Measurements from ENCODE around the gene PCGF5. TPM values are rescaled to one million over a fixed set of nuclear protein-coding genes. Genes with fewer than 3 reads are reported as not detected.
"Not testable (repeated sequence)": the region's sequence is repeated elsewhere in the genome, so short reads cannot be mapped to it uniquely, and the experiment has no call there.

The PCGF5 gene
- total and polyA plus RNA-seq, 8 donors: 12.7 to 23.2 (median 15.9) TPM

DNA sequence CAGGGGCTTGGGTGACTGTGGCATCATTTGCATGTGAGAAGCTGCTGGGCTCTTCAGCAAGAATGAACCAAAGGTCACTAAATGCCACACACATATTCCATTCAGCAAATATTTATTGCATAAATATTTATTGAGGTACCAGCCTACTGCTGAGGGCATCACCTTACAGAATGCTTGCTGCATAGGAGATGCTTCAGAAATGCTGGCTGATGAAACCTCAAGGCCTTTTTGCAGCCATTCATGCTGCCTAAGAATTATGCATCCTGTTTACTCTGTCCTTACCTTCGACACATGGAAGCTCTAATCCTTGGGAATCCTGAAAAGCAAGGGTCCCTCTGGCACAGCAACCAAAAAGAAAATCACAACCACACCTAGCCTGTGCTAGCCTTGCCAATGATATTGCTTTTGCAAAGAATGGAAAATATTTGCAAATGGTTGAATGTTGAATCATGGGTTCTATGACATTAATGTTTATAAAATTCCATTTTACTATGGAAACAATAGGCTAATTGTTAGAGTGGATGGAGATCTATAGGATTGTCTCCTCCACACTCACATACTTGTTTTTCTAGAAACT is 79.6 kb downstream of the PCGF5 start:
- Histone ChIP-seq H3K4me1 (no peaks in the 10 kb centered on the region), H3K27me3 (no peaks in the 10 kb centered on the region), H3K27ac (no peak overlapping the region), H3K4me3 (no peak overlapping the region), H3K36me3 (no peaks in the 10 kb centered on the region), H3K9me3 (no peaks in the 10 kb centered on the region)
- intact Hi-C loops (cut with DNase I): no loop called here
- TF ChIP-seq, protein P1, sequence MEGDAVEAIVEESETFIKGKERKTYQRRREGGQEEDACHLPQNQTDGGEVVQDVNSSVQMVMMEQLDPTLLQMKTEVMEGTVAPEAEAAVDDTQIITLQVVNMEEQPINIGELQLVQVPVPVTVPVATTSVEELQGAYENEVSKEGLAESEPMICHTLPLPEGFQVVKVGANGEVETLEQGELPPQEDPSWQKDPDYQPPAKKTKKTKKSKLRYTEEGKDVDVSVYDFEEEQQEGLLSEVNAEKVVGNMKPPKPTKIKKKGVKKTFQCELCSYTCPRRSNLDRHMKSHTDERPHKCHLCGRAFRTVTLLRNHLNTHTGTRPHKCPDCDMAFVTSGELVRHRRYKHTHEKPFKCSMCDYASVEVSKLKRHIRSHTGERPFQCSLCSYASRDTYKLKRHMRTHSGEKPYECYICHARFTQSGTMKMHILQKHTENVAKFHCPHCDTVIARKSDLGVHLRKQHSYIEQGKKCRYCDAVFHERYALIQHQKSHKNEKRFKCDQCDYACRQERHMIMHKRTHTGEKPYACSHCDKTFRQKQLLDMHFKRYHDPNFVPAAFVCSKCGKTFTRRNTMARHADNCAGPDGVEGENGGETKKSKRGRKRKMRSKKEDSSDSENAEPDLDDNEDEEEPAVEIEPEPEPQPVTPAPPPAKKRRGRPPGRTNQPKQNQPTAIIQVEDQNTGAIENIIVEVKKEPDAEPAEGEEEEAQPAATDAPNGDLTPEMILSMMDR (IDR thresholded peaks at IDR 0.05): no peak
- FAIRE-seq (no peak), ATAC-seq (no peak), DNase-seq (no peak)
- WGBS, 2 donors: 78 to 81% methylated on average over 1 of the region's 1 CpG

DNA sequence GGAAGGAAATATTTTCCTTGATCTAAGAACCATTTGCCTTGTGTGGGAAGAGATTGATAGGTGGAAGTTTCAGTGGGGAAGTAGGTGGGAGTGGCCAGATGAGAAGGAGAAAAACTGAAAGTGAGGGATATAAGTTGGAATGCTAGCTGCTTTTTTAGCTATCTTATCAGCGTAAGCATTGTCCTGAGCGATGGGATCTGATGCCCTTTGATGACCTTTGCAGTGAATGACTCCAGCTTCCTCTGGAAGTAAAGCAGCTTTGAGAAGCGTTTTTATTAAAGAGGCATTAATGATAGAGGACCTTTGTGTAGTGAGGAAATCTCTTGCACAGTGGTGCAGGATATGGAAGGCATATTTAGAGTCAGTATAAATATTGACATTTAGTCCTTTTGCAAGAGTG is 82.5 kb downstream of the PCGF5 start:
- not testable (repeated sequence) for FAIRE-seq

DNA sequence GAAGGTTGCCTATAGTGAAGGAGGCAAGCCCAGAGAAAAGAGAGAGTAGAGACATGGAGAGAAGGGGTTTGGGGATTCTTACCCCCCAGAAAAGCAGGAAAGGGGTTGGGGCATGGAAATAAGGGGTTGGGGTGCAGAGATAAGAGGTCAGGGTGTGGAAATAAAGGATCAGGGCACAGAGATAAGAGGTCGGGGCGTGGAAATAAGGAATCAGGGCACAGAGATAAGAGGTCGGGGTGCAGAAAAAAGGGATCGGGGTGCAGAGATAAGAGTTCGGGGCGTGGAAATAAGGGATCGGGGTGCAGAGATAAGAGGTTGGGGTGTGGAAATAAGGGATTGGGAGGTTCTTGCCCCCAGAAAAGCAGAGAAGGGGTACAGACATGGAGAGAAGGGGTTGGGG is 85.5 kb downstream of the PCGF5 start:
- DNase-seq; H3K4me3 ChIP-seq; H3K36me3 ChIP-seq; intact Hi-C loops (cut with DNase I); FAIRE-seq; H3K9me3 ChIP-seq; ATAC-seq; H3K27me3 ChIP-seq; H3K27ac ChIP-seq; H3K4me1 ChIP-seq: not testable (repeated sequence)
- 55 to 72% methylated on average over 7 of the region's 7 CpGs for WGBS, 2 donors

More for the DNA sequence above, 82.5 kb downstream of the PCGF5 start:
- WGBS, 2 donors: 70% methylated on average over 3 of the region's 3 CpGs
- DNase-seq; H3K27me3 ChIP-seq; H3K36me3 ChIP-seq; intact Hi-C loops (cut with DNase I); H3K9me3 ChIP-seq; H3K4me1 ChIP-seq; H3K27ac ChIP-seq; H3K4me3 ChIP-seq; ATAC-seq: not testable (repeated sequence)

DNA sequence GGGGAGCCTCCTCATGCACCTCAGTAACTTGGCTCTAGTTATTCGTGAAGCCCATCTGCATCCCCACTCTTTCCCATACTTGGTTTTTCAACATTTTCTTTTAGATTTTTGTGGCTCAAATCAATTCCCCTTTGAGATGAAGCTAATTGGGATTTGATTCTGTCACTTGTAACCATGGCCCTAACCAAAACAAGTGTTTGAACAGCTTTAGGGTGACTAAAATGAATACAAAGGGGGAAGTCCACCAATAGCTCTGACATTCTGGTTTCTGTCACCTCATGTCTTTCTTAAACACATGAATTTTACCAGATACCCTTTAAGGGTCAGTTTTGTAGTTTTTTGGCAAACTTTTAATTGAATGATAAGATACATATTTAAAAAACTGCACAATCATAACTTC is 87.0 kb downstream of the PCGF5 start:
- no peak for FAIRE-seq
- WGBS, 2 donors: 82 to 88% methylated on average over 1 of the region's 1 CpG

DNA sequence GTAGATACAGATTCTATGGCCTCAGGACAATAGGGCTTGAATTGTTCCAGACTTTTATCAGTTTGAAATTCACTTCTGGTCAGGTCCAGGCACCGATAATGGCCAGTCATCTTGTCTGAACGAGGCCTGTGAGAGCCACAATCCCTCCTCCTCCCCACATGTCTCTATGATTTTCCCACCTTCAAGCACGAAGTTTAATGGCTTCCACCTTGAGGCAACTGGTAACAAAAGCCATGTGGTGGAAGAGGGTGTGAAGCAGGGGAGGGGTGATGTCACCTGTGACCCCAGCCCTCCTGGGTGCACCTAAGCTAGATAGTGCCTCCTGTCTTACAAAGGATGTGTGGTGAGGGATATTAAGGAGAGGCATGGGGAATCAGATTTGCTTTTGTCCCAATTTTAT is 89.2 kb downstream of the PCGF5 start:
- no peak for FAIRE-seq

More for the DNA sequence above, 87.0 kb downstream of the PCGF5 start:
- no peaks in the 10 kb centered on the region for H3K27me3 ChIP-seq
- H3K27ac ChIP-seq: no peak overlapping the region
- no peaks in the 10 kb centered on the region for H3K9me3 ChIP-seq
- H3K4me3 ChIP-seq: no peak overlapping the region
- no peaks in the 10 kb centered on the region for H3K36me3 ChIP-seq
- DNase-seq: no peak
- no peak for ATAC-seq
- TF ChIP-seq, protein P1 (IDR thresholded peaks at IDR 0.05): no peak
- H3K4me1 ChIP-seq: no peaks in the 10 kb centered on the region
- intact Hi-C loops (cut with DNase I): no loop called here

More for the DNA sequence above, 89.2 kb downstream of the PCGF5 start:
- ATAC-seq (no peak), DNase-seq (no peak)
- 86 to 90% methylated on average over 3 of the region's 3 CpGs for WGBS, 2 donors
- no peaks in the 10 kb centered on the region for H3K36me3 ChIP-seq
- H3K4me3 ChIP-seq: no peak overlapping the region
- H3K27ac ChIP-seq: no peak overlapping the region
- no peaks in the 10 kb centered on the region for H3K27me3 ChIP-seq
- H3K4me1 ChIP-seq: no peaks in the 10 kb centered on the region
- TF ChIP-seq, protein P1 (IDR thresholded peaks at IDR 0.05): no peak
- intact Hi-C loops (cut with DNase I): no loop called here
- no peaks in the 10 kb centered on the region for H3K9me3 ChIP-seq
